Measurements from ENCODE around the gene PPP1R3D.
"Not testable (repeated sequence)": the region's sequence is repeated elsewhere in the genome, so short reads cannot be mapped to it uniquely, and the experiment has no call there.

PPP1R3D gene, protein sequence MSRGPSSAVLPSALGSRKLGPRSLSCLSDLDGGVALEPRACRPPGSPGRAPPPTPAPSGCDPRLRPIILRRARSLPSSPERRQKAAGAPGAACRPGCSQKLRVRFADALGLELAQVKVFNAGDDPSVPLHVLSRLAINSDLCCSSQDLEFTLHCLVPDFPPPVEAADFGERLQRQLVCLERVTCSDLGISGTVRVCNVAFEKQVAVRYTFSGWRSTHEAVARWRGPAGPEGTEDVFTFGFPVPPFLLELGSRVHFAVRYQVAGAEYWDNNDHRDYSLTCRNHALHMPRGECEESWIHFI

GRCh38 chr20:59940129-59940955 lies at the start of gene PPP1R3D, which contains the start of gene FAM217B:
Gene PPP1R3D (minus strand): TSS chr20:59940305. CDS start chr20:59939931, 374 bp downstream.
Gene FAM217B (plus strand): TSS chr20:59940389. CDS start chr20:59943944, 3,555 bp downstream.
- peak; percentile 91 for DNase-seq (ENCODE audit: low read depth)

DNA sequence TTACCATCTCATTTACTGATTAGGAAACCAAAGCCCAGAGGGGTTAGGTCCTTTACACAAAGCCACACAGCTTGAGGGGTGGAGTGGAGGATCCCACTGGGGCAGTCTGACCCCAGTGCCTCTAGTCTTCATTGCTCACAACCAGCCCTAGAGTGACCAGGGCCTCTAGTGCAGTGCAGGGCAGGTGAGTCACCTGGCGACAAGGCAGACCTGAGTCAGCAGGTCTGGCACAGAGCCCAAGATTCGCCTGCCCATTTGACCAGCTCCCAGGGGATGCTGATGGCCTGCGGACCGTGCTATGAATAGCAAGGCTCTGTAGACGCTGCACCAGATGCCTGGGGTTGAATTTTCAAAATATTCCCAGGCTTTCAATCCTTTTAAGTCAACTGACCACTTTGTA lies 48.0 kb upstream of the PPP1R3D start:
- no peak for DNase-seq (ENCODE audit: low read depth)

DNA sequence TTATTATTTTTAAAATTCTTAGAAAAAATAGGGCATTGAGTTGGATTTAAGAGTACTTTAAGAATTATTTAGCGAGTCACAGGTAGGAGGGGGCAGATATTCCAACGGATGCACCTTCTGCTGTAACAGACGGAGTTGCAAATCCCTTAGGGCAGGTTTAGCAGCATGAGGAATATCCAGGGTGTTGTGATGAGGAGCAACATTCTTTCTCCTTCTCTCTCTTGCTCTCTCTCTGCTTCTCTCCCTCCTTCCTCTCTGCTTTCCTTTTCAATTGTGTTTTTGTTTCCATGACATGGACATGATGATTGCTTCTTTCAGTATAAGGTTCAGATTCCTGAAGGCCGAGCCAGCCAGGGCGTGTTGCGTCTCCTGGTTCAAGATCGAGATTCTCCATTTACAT lies 47.0 kb upstream of the PPP1R3D start:
- DNase-seq (ENCODE audit: low read depth), result no peak

DNA sequence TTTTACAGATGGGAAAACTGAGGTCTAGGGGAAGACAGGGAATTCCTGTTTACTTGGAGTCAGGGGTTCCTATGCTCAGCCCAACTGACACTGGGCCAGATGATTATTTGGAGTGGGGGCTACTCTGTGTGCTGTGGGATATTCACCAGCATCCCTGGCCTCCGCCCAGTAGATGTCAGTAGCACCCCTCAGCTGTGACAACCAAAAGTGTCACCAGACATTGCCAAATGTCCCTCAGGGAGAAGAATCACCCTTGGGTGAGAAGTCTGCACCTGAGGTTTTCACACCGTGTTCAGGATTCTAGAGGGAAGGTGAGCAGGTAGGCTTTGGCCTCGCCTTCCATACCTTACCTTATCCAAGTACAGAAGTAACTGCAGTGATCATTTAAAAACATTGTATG lies 45.8 kb upstream of the PPP1R3D start:
- DNase-seq (ENCODE audit: low read depth), result no peak

DNA sequence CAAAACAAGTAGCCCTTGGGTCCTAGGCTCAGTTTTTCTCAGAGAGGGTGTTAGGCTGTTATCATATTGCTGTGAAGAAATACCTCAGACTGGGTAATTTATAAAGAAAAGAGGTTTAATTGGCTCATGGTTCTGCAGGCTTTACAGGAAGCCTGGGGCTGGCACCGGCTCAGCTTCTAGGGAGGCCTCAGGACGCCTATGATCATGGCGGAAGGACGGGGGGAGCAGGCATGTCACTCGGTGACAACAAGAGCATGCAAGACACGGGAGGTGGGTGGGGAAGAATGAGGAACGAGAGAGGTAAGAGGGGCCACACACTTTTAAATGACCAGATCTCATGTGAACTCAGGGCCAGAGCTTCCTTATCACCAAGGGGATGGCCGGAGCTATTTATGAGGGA lies 45.1 kb upstream of the PPP1R3D start:
- no peak for DNase-seq (ENCODE audit: low read depth)

GRCh38 chr20:59984541-59984940 lies 44.4 kb upstream of the PPP1R3D start:
- no peak for DNase-seq (ENCODE audit: low read depth)

GRCh38 chr20:59983076-59983475 lies 43.0 kb upstream of the PPP1R3D start:
- no peak for DNase-seq (ENCODE audit: low read depth)

DNA sequence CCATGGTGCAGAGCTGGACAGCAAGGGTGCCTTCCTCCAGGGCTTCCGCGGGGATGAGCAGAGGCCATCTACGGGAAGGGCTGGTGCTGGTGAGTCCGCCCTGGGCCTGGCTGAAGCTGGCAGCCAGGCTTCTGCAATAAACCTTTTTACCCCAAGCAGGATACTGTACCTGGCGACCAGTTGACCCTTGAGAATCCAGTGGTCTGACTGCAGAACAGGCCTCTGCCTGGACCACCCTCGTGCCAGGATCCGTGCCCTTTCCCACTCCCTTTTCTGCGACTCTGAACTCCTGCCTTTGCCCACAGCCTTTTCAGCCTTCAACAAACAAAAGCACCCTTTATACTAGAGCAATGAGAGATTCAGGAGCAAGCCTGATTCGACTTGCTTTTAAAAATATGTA lies 37.0 kb upstream of the PPP1R3D start:
- DNase-seq (ENCODE audit: low read depth), result no peak

GRCh38 chr20:59976156-59976782 lies 36.2 kb upstream of the PPP1R3D start:
- DNase-seq (ENCODE audit: low read depth), result no peak

DNA sequence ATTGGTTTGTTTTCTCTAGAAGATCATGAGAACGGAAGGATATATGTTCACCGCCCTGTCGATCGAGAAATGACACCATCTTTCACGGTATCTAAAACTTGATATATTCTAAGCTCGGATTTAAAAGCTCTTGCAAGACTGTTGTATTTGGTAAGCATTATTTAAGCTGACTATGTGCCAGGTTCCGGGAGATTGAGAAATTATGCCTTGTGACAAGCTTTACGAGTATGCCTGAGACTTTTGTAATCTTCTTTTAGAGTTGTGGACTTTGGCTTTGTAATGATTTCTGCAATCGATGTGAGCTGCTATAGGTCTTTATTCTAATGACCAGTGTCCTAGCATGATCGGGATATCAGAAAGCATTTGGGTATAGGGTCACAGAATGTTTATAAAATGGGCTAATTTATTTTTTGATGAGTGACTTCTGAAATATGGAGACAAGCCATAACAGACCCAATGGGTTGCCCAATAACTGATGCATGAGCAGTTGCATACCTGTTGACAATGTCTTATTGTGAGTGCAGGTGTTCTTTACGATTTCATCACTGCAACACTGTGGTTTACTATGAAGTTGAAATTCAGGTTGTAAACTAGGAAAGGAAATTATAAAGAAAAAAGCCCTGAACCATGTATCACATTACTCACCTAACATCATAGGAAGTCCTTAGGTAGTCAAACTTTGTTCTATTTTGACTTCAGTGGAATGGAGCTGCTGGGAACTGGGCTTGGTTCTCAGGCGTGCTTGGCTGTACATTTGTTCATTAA lies 32.1 kb upstream of the PPP1R3D start:
- no peak for DNase-seq (ENCODE audit: low read depth)

GRCh38 chr20:59971428-59971827 lies 31.3 kb upstream of the PPP1R3D start:
- no peak for DNase-seq (ENCODE audit: low read depth)

GRCh38 chr20:59966428-59966827 lies 26.3 kb upstream of the PPP1R3D start:
- no peak for DNase-seq (ENCODE audit: low read depth)

- DNase-seq (ENCODE audit: low read depth), result no peak
Measured at GRCh38 chr20:59962155-59962554, 22.1 kb upstream of the PPP1R3D start.

DNA sequence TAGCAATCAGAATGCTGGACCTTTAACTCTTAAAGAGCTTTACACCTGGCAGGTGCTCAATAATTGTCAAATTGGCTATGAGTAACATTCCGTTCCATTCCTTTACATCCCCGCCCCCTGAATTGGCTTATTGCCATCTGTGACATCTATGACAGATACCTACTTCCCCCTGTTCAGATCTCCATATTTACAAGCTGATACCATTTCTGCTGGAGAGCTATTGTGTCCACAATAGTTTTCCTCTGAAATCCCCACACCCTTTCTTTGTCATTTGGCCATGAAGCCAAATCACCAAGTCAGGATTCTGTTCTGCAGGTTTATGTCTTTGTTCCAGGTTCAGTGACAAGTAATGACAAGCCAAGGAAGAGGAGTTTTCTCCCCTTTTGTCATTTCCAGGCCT lies 21.3 kb upstream of the PPP1R3D start:
- no peak for DNase-seq (ENCODE audit: low read depth)

DNA sequence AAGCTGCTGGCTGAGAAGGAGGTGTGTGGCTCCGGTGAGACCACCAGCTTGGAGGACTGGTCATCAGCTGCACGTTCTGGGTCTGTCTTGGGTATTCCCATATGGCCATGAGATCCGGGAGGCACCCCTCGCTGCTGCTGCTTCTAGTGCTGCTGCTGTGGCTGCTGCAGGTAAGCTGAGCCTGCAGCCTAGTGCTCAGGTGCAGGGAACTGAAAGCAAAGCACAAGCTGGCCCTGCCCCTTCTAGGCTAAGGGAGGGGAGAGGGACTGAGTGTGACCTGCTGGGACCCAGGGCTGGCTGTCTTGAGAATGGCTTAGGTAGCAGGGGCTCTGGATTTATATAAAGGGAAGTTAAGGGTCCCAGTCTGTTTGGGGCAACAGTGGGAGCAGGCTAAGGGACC lies 18.5 kb upstream of the PPP1R3D start:
- DNase-seq (ENCODE audit: low read depth), result no peak

- no peak for DNase-seq (ENCODE audit: low read depth)
Measured at GRCh38 chr20:59958123-59958522, 18.0 kb upstream of the PPP1R3D start, which contains the start of gene CDH26. Gene CDH26 (plus strand): TSS chr20:59958423. CDS start chr20:59958727, 304 bp downstream.

DNA sequence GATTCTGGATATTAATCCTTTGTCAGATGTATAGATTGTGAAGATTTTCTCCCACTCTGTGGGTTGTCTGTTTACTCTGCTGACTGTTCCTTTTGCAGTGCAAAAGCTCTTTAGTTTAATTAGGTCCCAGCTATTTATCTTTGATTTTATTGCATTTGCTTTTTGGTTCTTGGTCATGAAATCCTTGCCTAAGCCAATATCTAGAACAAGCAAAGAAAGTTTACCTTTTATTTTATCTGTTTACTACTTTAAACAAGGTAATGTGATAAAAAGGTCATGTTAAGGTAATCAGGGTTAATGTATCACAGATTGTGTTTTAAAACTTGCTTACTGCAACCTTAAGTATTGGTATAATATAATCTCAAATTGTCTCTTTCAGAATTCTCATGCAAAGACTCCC lies 17.5 kb upstream of the PPP1R3D start:
- DNase-seq (ENCODE audit: low read depth), result not testable (repeated sequence)

- DNase-seq (ENCODE audit: low read depth), result no peak
Measured at GRCh38 chr20:59955131-59955796, 15.2 kb upstream of the PPP1R3D start.

DNA sequence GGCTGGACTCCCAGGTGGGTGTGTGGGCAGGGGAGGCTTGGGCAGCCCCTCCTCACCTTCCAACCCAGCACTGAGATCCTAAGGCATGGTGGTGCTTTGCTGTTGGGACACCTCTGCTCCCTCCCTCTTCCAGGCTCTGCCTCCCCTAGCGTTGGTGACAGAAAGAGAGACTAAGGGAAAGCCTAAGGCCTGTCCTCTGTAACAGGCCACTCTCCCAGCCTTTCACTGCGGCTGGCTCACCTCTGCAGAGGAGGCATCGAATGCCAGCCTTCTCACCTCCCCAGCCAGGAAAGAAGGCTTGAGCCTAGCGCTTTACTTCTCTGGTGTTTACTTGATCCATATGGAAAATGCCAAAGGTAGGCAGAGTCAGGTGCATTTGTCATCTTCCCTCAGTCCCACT lies 14.6 kb upstream of the PPP1R3D start:
- DNase-seq (ENCODE audit: low read depth), result no peak

- no peak for DNase-seq (ENCODE audit: low read depth)
Measured at GRCh38 chr20:59949911-59950310, 9.8 kb upstream of the PPP1R3D start.
